HCT116 (cell line): ENCODE measurements around the gene MAP3K10. TPM values are rescaled to one million over a fixed set of nuclear protein-coding genes. Genes with fewer than 3 reads are reported as not detected.

Experiments
- ATAC-seq: fragments of 200-7000 bp; cut with Tn5 transposase; 2 replicates; pipeline ENCODE4 v1.9.1; 2020; ENCODE audit warnings: mild to moderate bottlenecking, moderate library complexity
- BruUV-seq: library from RNA; stranded (reverse); fragments of 400-500 nt; replicated peaks from 2 replicates; lab custom pipeline; 2021; lab: Mats Ljungman, UMichigan
- CTCF ChIA-PET: fragments of 300-600 bp; sonication (Branson Sonifier 250); formaldehyde crosslinking; loops from one replicate; lab custom pipeline; 2021; ENCODE audit warnings: antibody characterized with exemption; lab: Charles Lee
- POLR2A ChIA-PET: fragments of 300-600, 350-600 bp; sonication (Branson Sonifier 250); formaldehyde crosslinking; loops from one replicate; lab custom pipeline; 2021; ENCODE audit warnings: antibody characterized with exemption; lab: Charles Lee
- RAD21 ChIA-PET, 2 experiments: fragments of 300-600 bp; sonication (Branson Sonifier 250); formaldehyde crosslinking; loops; one replicate each; lab custom pipeline; 2023; ENCODE audit warnings: low total read pairs in 2 of 2; ENCODE audit not compliant: uncharacterized antibody in 2 of 2, unreplicated experiment in 2 of 2, low non-redundant PET in 1 of 2; lab: Charles Lee
- DNase-seq: peaks from one replicate; pipeline ENCODE4 v3.0.0-alpha.2; 2010; ENCODE audit warnings: low read depth, low spot score
- H2AFZ ChIP-seq: fragments of 200-600 bp; shearing (Covaris generic), sonication (generic); 2 replicates; pipeline ENCODE4 v1.6.1; 2017; ENCODE audit warnings: low read depth, mixed run types, mixed read lengths, antibody characterized with exemption, low read length; ENCODE audit not compliant: poor library complexity, severe bottlenecking
- H3K27ac ChIP-seq: 2 replicates; pipeline ENCODE4 v1.5.1; 2012; ENCODE audit warnings: low read depth, low read length
- H3K27me3 ChIP-seq: fragments of 200-600 bp; sonication (generic); 2 replicates; pipeline ENCODE4 v1.6.1; 2016; ENCODE audit warnings: mixed run types, low read length, mixed read lengths; ENCODE audit not compliant: insufficient read depth
- H3K36me3 ChIP-seq, 2 experiments: fragments of 200-500 bp in 1 of 2; fragments of 200-600 bp in 1 of 2; sonication (Bioruptor generic) in 1 of 2; sonication (generic) in 1 of 2; 2 replicates each; pipeline versions ENCODE4 v1.5.1 to v1.6.1; 2014 to 2016; ENCODE audit warnings: low read length in 2 of 2, inconsistent platforms in 1 of 2, mixed read lengths in 1 of 2, mixed run types in 1 of 2; ENCODE audit not compliant: insufficient read depth in 2 of 2, control insufficient read depth in 1 of 2
- H3K4me1 ChIP-seq, 2 experiments: fragments of 200-600 bp in 1 of 2; sonication (generic) in 1 of 2; 2 replicates each; pipeline versions ENCODE4 v1.5.1 to v1.6.1; 2012 to 2017; ENCODE audit warnings: low read length in 2 of 2, inconsistent platforms in 1 of 2, mild to moderate bottlenecking in 1 of 2, mixed read lengths in 1 of 2, mixed run types in 1 of 2, moderate library complexity in 1 of 2; ENCODE audit not compliant: insufficient read depth in 2 of 2, control insufficient read depth in 1 of 2
- H3K4me2 ChIP-seq: fragments of 200-600 bp; sonication (generic); 2 replicates; pipeline ENCODE4 v1.6.1; 2017; ENCODE audit warnings: mixed run types, low read length, mixed read lengths
- H3K4me3 ChIP-seq, 2 experiments: fragments of 200-600 bp in 1 of 2; sonication (generic) in 1 of 2; replicated peaks in 1 of 2; 2 replicates each; pipeline ENCODE4 v1.5.1; 2011 to 2016; ENCODE audit warnings: low read length in 2 of 2, control low read depth in 1 of 2, low read depth in 1 of 2, mild to moderate bottlenecking in 1 of 2, mixed read lengths in 1 of 2, mixed run types in 1 of 2
- H3K79me2 ChIP-seq: fragments of 200-600 bp; sonication (generic); 2 replicates; pipeline ENCODE4 v1.6.1; 2017; ENCODE audit warnings: mild to moderate bottlenecking, mixed run types, low read length, moderate library complexity, mixed read lengths; ENCODE audit not compliant: insufficient read depth
- H3K9ac ChIP-seq: fragments of 200-600 bp; sonication (generic); 2 replicates; pipeline ENCODE4 v1.6.1; 2016; ENCODE audit warnings: low read length, mixed read lengths
- H3K9me2 ChIP-seq: fragments of 200-600 bp; sonication (generic), shearing (Covaris generic); 2 replicates; pipeline ENCODE4 v1.6.1; 2017; ENCODE audit warnings: mixed run types, mild to moderate bottlenecking, moderate library complexity; ENCODE audit not compliant: insufficient read depth
- H3K9me3 ChIP-seq, 2 experiments: fragments of 200-500 bp in 1 of 2; fragments of 200-600 bp in 1 of 2; sonication (Bioruptor generic) in 1 of 2; sonication (generic) in 1 of 2; 2 replicates each; pipeline ENCODE4 v1.6.1; 2014 to 2017; ENCODE audit warnings: low read length in 2 of 2, mixed read lengths in 2 of 2, inconsistent platforms in 1 of 2, low read depth in 1 of 2, mild to moderate bottlenecking in 1 of 2, mixed run types in 1 of 2, moderate library complexity in 1 of 2; ENCODE audit not compliant: control insufficient read depth in 1 of 2, insufficient read depth in 1 of 2
- H4K20me1 ChIP-seq: fragments of 200-600 bp; sonication (generic), shearing (Covaris generic); 2 replicates; pipeline ENCODE4 v1.6.1; 2017; ENCODE audit warnings: mixed run types, mild to moderate bottlenecking, moderate library complexity; ENCODE audit not compliant: insufficient read depth
- ATF3 ChIP-seq: IDR thresholded peaks from 2 replicates; pipeline ENCODE4 v1.6.1; 2012
- CBX3 ChIP-seq: IDR thresholded peaks from 2 replicates; pipeline ENCODE4 v1.6.1; 2012; ENCODE audit warnings: low read depth
- CEBPB ChIP-seq: IDR thresholded peaks from 2 replicates; pipeline ENCODE4 v1.6.1; 2012; ENCODE audit warnings: low read depth
- EGR1 ChIP-seq: IDR thresholded peaks from 2 replicates; pipeline ENCODE4 v1.6.1; 2012; ENCODE audit warnings: low read depth
- ELF1 ChIP-seq: IDR thresholded peaks from 2 replicates; pipeline ENCODE4 v1.6.1; 2012; ENCODE audit warnings: low read depth, borderline replicate concordance
- EZH2 ChIP-seq: fragments of 200-600 bp; sonication (generic); IDR thresholded peaks from 2 replicates; pipeline ENCODE4 v1.6.1; 2017; ENCODE audit warnings: antibody characterized with exemption, mixed run types
- EZH2phosphoT487 ChIP-seq: fragments of 200-600 bp; IDR thresholded peaks from 2 replicates; pipeline ENCODE4 v1.6.1; 2018; ENCODE audit warnings: antibody characterized with exemption, borderline replicate concordance
- FOSL1 ChIP-seq: IDR thresholded peaks from 2 replicates; pipeline ENCODE4 v1.6.1; 2012; ENCODE audit warnings: low read depth
- JUND ChIP-seq: IDR thresholded peaks from 2 replicates; pipeline ENCODE4 v1.6.1; 2012
- MAX ChIP-seq: IDR thresholded peaks from 2 replicates; pipeline ENCODE4 v1.6.1; 2012
- POLR2AphosphoS5 ChIP-seq: IDR thresholded peaks from 2 replicates; pipeline ENCODE4 v1.6.1; 2011; ENCODE audit warnings: mild to moderate bottlenecking, low read depth, low read length, moderate library complexity
- RAD21 ChIP-seq: IDR thresholded peaks from 2 replicates; pipeline ENCODE4 v1.6.1; 2012; ENCODE audit warnings: low read depth, mild to moderate bottlenecking
- SIN3A ChIP-seq: IDR thresholded peaks from 2 replicates; pipeline ENCODE4 v1.6.1; 2012; ENCODE audit warnings: low read depth
- SP1 ChIP-seq: IDR thresholded peaks from 2 replicates; pipeline ENCODE4 v1.6.1; 2012; ENCODE audit warnings: low read depth
- SRF ChIP-seq: IDR thresholded peaks from 2 replicates; pipeline ENCODE4 v1.6.1; 2012; ENCODE audit warnings: low read depth
- TCF7L2 ChIP-seq: IDR thresholded peaks from 2 replicates; pipeline ENCODE4 v1.7.0; 2011; ENCODE audit warnings: borderline replicate concordance, inconsistent platforms; ENCODE audit not compliant: insufficient read depth, insufficient read length; ENCODE audit errors: extremely low read depth
- YY1 ChIP-seq: IDR thresholded peaks from 2 replicates; pipeline ENCODE4 v1.6.1; 2011; ENCODE audit warnings: low read length, low read depth, moderate library complexity, mild to moderate bottlenecking; ENCODE audit not compliant: insufficient replicate concordance; ENCODE audit errors: extremely low read depth
- ZNF274 ChIP-seq: fragments of 200-500 bp; sonication (Bioruptor generic); IDR thresholded peaks from 2 replicates; pipeline ENCODE4 v1.6.1; 2014; ENCODE audit warnings: mild to moderate bottlenecking, low read depth, low read length, inconsistent platforms
- intact Hi-C: fragments of 100-400 bp; cut with micrococcal nuclease; formaldehyde crosslinking; loops from 2 replicates; pipeline ENCODE4 v1.10.0; 2022
- total RNA-seq: library from RNA; stranded (reverse); gene quantifications from one replicate; pipeline ENCODE4 v1.2.1, GENCODE V29; 2021; ENCODE audit not compliant: unreplicated experiment
- TF ChIP-seq, protein P1 (sequence below): IDR thresholded peaks from 2 replicates; pipeline ENCODE4 v1.6.1; 2011; ENCODE audit warnings: mild to moderate bottlenecking, low read length, moderate library complexity; ENCODE audit not compliant: insufficient replicate concordance; ENCODE audit errors: extremely low read depth
- TF ChIP-seq, protein P2 (sequence below), 3 experiments: fragments of 200-600 bp in 1 of 3; sonication (generic) in 1 of 3; IDR thresholded peaks in 2 of 3; conservative IDR thresholded peaks in 1 of 3; 2 replicates each; pipeline ENCODE4 v1.5.1; 2012 to 2017; ENCODE audit warnings: low read depth in 2 of 3, low read length in 2 of 3, antibody characterized with exemption in 1 of 3, borderline replicate concordance in 1 of 3, control low read depth in 1 of 3, mild to moderate bottlenecking in 1 of 3, mixed read lengths in 1 of 3, mixed run types in 1 of 3, moderate library complexity in 1 of 3; ENCODE audit not compliant: insufficient read depth in 1 of 3

The MAP3K10 gene
- total RNA-seq, 1 experiment from 2014 or later, result 17.3 TPM

- no peaks in the 10 kb centered on the region for H3K79me2 ChIP-seq
- intact Hi-C loops, result loop anchor here (5.0 kb wide), 2 partner anchors 393 to 427 kb away; no protein-coding TSS in a partner anchor
- no peaks in the 10 kb centered on the region for H3K27me3 ChIP-seq
- peak overlapping the region; percentile 18 to 45 for H3K4me3 ChIP-seq
- DNase-seq (peak; percentile 76), ATAC-seq (peak; percentile 39)
- POLR2A ChIA-PET, result interaction anchor here (0.8 kb wide), 1 partner anchor 1146 kb away, joined by 3 read pairs; no protein-coding TSS in a partner anchor
- H3K36me3 ChIP-seq, result no peaks in the 10 kb centered on the region
- RAD21 ChIA-PET, result interaction anchor here (1.0 to 1.6 kb wide), 2 partner anchors 80 kb away, joined by 3 to 4 read pairs; no protein-coding TSS in a partner anchor
- H3K4me2 ChIP-seq, result peak overlapping the region; percentile 76
- H3K4me1 ChIP-seq, result peaks cover 39 to 82% of the 10 kb centered on the region in 2 experiments
- BruUV-seq, result no TSS peak
- TF ChIP-seq, protein P1, sequence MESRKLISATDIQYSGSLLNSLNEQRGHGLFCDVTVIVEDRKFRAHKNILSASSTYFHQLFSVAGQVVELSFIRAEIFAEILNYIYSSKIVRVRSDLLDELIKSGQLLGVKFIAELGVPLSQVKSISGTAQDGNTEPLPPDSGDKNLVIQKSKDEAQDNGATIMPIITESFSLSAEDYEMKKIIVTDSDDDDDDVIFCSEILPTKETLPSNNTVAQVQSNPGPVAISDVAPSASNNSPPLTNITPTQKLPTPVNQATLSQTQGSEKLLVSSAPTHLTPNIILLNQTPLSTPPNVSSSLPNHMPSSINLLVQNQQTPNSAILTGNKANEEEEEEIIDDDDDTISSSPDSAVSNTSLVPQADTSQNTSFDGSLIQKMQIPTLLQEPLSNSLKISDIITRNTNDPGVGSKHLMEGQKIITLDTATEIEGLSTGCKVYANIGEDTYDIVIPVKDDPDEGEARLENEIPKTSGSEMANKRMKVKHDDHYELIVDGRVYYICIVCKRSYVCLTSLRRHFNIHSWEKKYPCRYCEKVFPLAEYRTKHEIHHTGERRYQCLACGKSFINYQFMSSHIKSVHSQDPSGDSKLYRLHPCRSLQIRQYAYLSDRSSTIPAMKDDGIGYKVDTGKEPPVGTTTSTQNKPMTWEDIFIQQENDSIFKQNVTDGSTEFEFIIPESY, result no peak
- no peak for TF ChIP-seq CEBPB
- TF ChIP-seq SP1, result peak; percentile 72
- TF ChIP-seq EGR1, result no peak
- TF ChIP-seq YY1, result peak; percentile 17
- TF ChIP-seq SIN3A, result no peak
- peak; percentile 85; the same call in 1 of the 2 replicates for TF ChIP-seq CBX3
- TF ChIP-seq SRF, result peak; percentile 96
- peak; percentile 85 for TF ChIP-seq JUND
- TF ChIP-seq ZNF274, result no peak
- peak; percentile 44 for TF ChIP-seq TCF7L2
- TF ChIP-seq MAX, result peak; percentile 89
- no peak for TF ChIP-seq ELF1
- no peak for TF ChIP-seq EZH2phosphoT487
- TF ChIP-seq, protein P2, sequence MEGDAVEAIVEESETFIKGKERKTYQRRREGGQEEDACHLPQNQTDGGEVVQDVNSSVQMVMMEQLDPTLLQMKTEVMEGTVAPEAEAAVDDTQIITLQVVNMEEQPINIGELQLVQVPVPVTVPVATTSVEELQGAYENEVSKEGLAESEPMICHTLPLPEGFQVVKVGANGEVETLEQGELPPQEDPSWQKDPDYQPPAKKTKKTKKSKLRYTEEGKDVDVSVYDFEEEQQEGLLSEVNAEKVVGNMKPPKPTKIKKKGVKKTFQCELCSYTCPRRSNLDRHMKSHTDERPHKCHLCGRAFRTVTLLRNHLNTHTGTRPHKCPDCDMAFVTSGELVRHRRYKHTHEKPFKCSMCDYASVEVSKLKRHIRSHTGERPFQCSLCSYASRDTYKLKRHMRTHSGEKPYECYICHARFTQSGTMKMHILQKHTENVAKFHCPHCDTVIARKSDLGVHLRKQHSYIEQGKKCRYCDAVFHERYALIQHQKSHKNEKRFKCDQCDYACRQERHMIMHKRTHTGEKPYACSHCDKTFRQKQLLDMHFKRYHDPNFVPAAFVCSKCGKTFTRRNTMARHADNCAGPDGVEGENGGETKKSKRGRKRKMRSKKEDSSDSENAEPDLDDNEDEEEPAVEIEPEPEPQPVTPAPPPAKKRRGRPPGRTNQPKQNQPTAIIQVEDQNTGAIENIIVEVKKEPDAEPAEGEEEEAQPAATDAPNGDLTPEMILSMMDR (IDR thresholded peaks at IDR 0.05 in 2 of 3, conservative IDR thresholded peaks at IDR 0.05 in 1 of 3; ENCODE audit: borderline replicate concordance in 1 of 3, insufficient read depth in 1 of 3, low read depth in 2 of 3, low read length in 2 of 3), result no peak
- TF ChIP-seq RAD21, result no peak
- no peak for TF ChIP-seq EZH2
- peak; percentile 89 for TF ChIP-seq FOSL1
- no peak; the same call in 1 of the 2 replicates for TF ChIP-seq POLR2AphosphoS5
- no peak for TF ChIP-seq ATF3
- peak overlapping the region; percentile 89 for H2AFZ ChIP-seq
- H4K20me1 ChIP-seq, result no peaks in the 10 kb centered on the region
- no peaks in the 10 kb centered on the region for H3K9me2 ChIP-seq
- H3K27ac ChIP-seq, result peak overlapping the region; percentile 72
- H3K9ac ChIP-seq, result peak overlapping the region; percentile 55
- CTCF ChIA-PET, result interaction anchor here (0.5 to 2.9 kb wide), 5 partner anchors 28 to 85 kb away, joined by 3 to 19 read pairs (median 4); no protein-coding TSS in a partner anchor
- H3K9me3 ChIP-seq, result no peaks in the 10 kb centered on the region
These were observed 28.6 kb downstream of the MAP3K10 start for GRCh38 chr19:40219721-40220276.
